ENCODE measurements around the gene C16orf82.
"Not testable (repeated sequence)": the region's sequence is repeated elsewhere in the genome, so short reads cannot be mapped to it uniquely, and the experiment has no call there.

The C16orf82 gene

GRCh38 chr16:27084307-27085028 lies 17.7 kb downstream of the C16orf82 start:
- no peak for TF ChIP-seq CTCF (IDR thresholded peaks at IDR 0.05; ENCODE audit: poor library complexity, severe bottlenecking)
- no peak for DNase-seq (ENCODE audit: low spot score)
- H3K27me3 ChIP-seq (ENCODE audit: insufficient read depth, poor library complexity, severe bottlenecking) = no peaks in the 10 kb centered on the region

GRCh38 chr16:27085182-27085581 lies 18.5 kb downstream of the C16orf82 start:
- Histone ChIP-seq H3K4me1 (ENCODE audit: insufficient read depth, poor library complexity, severe bottlenecking) (no peaks in the 10 kb centered on the region), H3K4me3 (ENCODE audit: severe bottlenecking) (no peak overlapping the region), H3K36me3 (ENCODE audit: low read depth) (no peaks in the 10 kb centered on the region), H3K9me3 (ENCODE audit: severe bottlenecking) (no peaks in the 10 kb centered on the region), H3K27me3 (ENCODE audit: insufficient read depth, poor library complexity, severe bottlenecking) (no peaks in the 10 kb centered on the region), H3K27ac (ENCODE audit: poor library complexity, severe bottlenecking) (no peak overlapping the region)
- ATAC-seq (ENCODE audit: low read depth) (no peak), DNase-seq (ENCODE audit: low spot score) (no peak)
- no peak for TF ChIP-seq CTCF (IDR thresholded peaks at IDR 0.05; ENCODE audit: poor library complexity, severe bottlenecking)

More at GRCh38 chr16:27084307-27085028, 17.7 kb downstream of the C16orf82 start:
- H3K36me3 ChIP-seq (ENCODE audit: low read depth) = no peaks in the 10 kb centered on the region
- no peak overlapping the region for H3K27ac ChIP-seq (ENCODE audit: poor library complexity, severe bottlenecking)
- no peak for ATAC-seq (ENCODE audit: low read depth)
- H3K9me3 ChIP-seq (ENCODE audit: severe bottlenecking) = no peaks in the 10 kb centered on the region
- H3K4me1 ChIP-seq (ENCODE audit: insufficient read depth, poor library complexity, severe bottlenecking) = no peaks in the 10 kb centered on the region
- no peak overlapping the region for H3K4me3 ChIP-seq (ENCODE audit: severe bottlenecking)

GRCh38 chr16:27086031-27086430 lies 19.3 kb downstream of the C16orf82 start:
- not testable (repeated sequence) for H3K9me3 ChIP-seq (ENCODE audit: severe bottlenecking); H3K4me3 ChIP-seq (ENCODE audit: severe bottlenecking); ATAC-seq (ENCODE audit: low read depth); H3K27me3 ChIP-seq (ENCODE audit: insufficient read depth, poor library complexity, severe bottlenecking); H3K27ac ChIP-seq (ENCODE audit: poor library complexity, severe bottlenecking); DNase-seq (ENCODE audit: low spot score); H3K36me3 ChIP-seq (ENCODE audit: low read depth); H3K4me1 ChIP-seq (ENCODE audit: insufficient read depth, poor library complexity, severe bottlenecking)

GRCh38 chr16:27088216-27088615 lies 21.5 kb downstream of the C16orf82 start:
- Histone ChIP-seq H3K36me3 (ENCODE audit: low read depth) (no peaks in the 10 kb centered on the region), H3K9me3 (ENCODE audit: severe bottlenecking) (no peaks in the 10 kb centered on the region), H3K27me3 (ENCODE audit: insufficient read depth, poor library complexity, severe bottlenecking) (no peaks in the 10 kb centered on the region), H3K4me1 (ENCODE audit: insufficient read depth, poor library complexity, severe bottlenecking) (no peaks in the 10 kb centered on the region), H3K27ac (ENCODE audit: poor library complexity, severe bottlenecking) (no peak overlapping the region), H3K4me3 (ENCODE audit: severe bottlenecking) (no peak overlapping the region)
- no peak for TF ChIP-seq CTCF (IDR thresholded peaks at IDR 0.05; ENCODE audit: poor library complexity, severe bottlenecking)
- DNase-seq (ENCODE audit: low spot score) (no peak), ATAC-seq (ENCODE audit: low read depth) (no peak)

GRCh38 chr16:27096375-27096774 lies 29.6 kb downstream of the C16orf82 start:
- H3K9me3 ChIP-seq (ENCODE audit: severe bottlenecking) = no peaks in the 10 kb centered on the region
- TF ChIP-seq CTCF (IDR thresholded peaks at IDR 0.05; ENCODE audit: poor library complexity, severe bottlenecking) = no peak
- no peak for ATAC-seq (ENCODE audit: low read depth)

More at GRCh38 chr16:27096375-27096774, 29.6 kb downstream of the C16orf82 start:
- Histone ChIP-seq H3K36me3 (ENCODE audit: low read depth) (no peaks in the 10 kb centered on the region), H3K4me3 (ENCODE audit: severe bottlenecking) (no peak overlapping the region), H3K4me1 (ENCODE audit: insufficient read depth, poor library complexity, severe bottlenecking) (no peaks in the 10 kb centered on the region), H3K27me3 (ENCODE audit: insufficient read depth, poor library complexity, severe bottlenecking) (no peaks in the 10 kb centered on the region), H3K27ac (ENCODE audit: poor library complexity, severe bottlenecking) (no peak overlapping the region)
- DNase-seq (ENCODE audit: low spot score) = no peak

All from RWPE2 (cell line).